ENCODE results near the gene UBR4. TPM values are rescaled to one million over a fixed set of nuclear protein-coding genes. Genes with fewer than 3 reads are reported as not detected.
A peak's percentile ranks its signal among the peaks of the same experiment; 100 is the strongest.

UBR4 gene
- total and polyA plus RNA-seq, 2 experiments from 2014 or later = 140 to 175 TPM

- DNase-seq (ENCODE audit: low spot score) = peak; percentile 56
- H3K9me3 ChIP-seq (ENCODE audit: low read depth) = no peaks in the 10 kb centered on the region
- no peaks in the 10 kb centered on the region for H3K9me2 ChIP-seq (replicated peaks; ENCODE audit: insufficient read depth)
- H3K27me3 ChIP-seq = no peaks in the 10 kb centered on the region
- no peaks in the 10 kb centered on the region for H3K4me1 ChIP-seq (ENCODE audit: insufficient read depth)
- H2AFZ ChIP-seq = no peak overlapping the region
- peaks cover 3% of the 10 kb centered on the region for H4K20me1 ChIP-seq (ENCODE audit: insufficient read depth, poor library complexity, severe bottlenecking)
- no peak overlapping the region for H3K4me2 ChIP-seq
- peaks cover 4% of the 10 kb centered on the region for H3K79me2 ChIP-seq
- H3K4me3 ChIP-seq = no peak overlapping the region
- peaks cover 18% of the 10 kb centered on the region for H3K36me3 ChIP-seq (replicated peaks; ENCODE audit: insufficient read depth, low read depth)
- TF ChIP-seq CTCF (IDR thresholded peaks at IDR 0.05; ENCODE audit: poor library complexity) = peak; percentile 44
- no peak for TF ChIP-seq EZH2 (IDR thresholded peaks at IDR 0.05; ENCODE audit: borderline replicate concordance)
- no peak for TF ChIP-seq EZH2phosphoT487 (IDR thresholded peaks at IDR 0.05; ENCODE audit: low read depth, severe bottlenecking, unreplicated experiment)
- 78% methylated on average over 7 of the region's 7 CpGs for WGBS (ENCODE audit: low lambda C conversion rate, missing lambda C conversion rate)
- no peak overlapping the region for H3K27ac ChIP-seq
Measured at GRCh38 chr1:19096036-19096833, 113.8 kb downstream of the UBR4 start.

GRCh38 chr1:19091196-19091953 lies 118.7 kb downstream of the UBR4 start:
- 72% methylated on average over 8 of the region's 8 CpGs for WGBS (ENCODE audit: low lambda C conversion rate, missing lambda C conversion rate)
- H3K27me3 ChIP-seq = no peaks in the 10 kb centered on the region
- H3K9me3 ChIP-seq (ENCODE audit: low read depth) = no peaks in the 10 kb centered on the region
- peaks cover 15% of the 10 kb centered on the region for H3K36me3 ChIP-seq (replicated peaks; ENCODE audit: insufficient read depth, low read depth)
- peaks cover 3% of the 10 kb centered on the region for H3K79me2 ChIP-seq
- H3K4me1 ChIP-seq (ENCODE audit: insufficient read depth) = peaks cover 19% of the 10 kb centered on the region
- TF ChIP-seq EZH2phosphoT487 (IDR thresholded peaks at IDR 0.05; ENCODE audit: low read depth, severe bottlenecking, unreplicated experiment) = no peak
- TF ChIP-seq EZH2 (IDR thresholded peaks at IDR 0.05; ENCODE audit: borderline replicate concordance) = no peak
- no peak for TF ChIP-seq CTCF (IDR thresholded peaks at IDR 0.05; ENCODE audit: poor library complexity)
- no peak overlapping the region for H3K4me3 ChIP-seq
- no peak overlapping the region for H2AFZ ChIP-seq
- H3K27ac ChIP-seq = peak overlapping the region; percentile 60
- H3K9me2 ChIP-seq (replicated peaks; ENCODE audit: insufficient read depth) = no peaks in the 10 kb centered on the region
- H4K20me1 ChIP-seq (ENCODE audit: insufficient read depth, poor library complexity, severe bottlenecking) = peaks cover 3% of the 10 kb centered on the region
- no peak for DNase-seq (ENCODE audit: low spot score)
- no peak overlapping the region for H3K4me2 ChIP-seq

GRCh38 chr1:19089524-19089923 lies 120.5 kb downstream of the UBR4 start:
- H3K4me3 ChIP-seq = no peak overlapping the region
- 95% methylated on average over 4 of the region's 4 CpGs for WGBS (ENCODE audit: low lambda C conversion rate, missing lambda C conversion rate)
- H3K36me3 ChIP-seq (replicated peaks; ENCODE audit: insufficient read depth, low read depth) = peaks cover 10% of the 10 kb centered on the region
- H3K27ac ChIP-seq = no peak overlapping the region
- H3K27me3 ChIP-seq = no peaks in the 10 kb centered on the region
- peaks cover 3% of the 10 kb centered on the region for H4K20me1 ChIP-seq (ENCODE audit: insufficient read depth, poor library complexity, severe bottlenecking)
- peaks cover 20% of the 10 kb centered on the region for H3K4me1 ChIP-seq (ENCODE audit: insufficient read depth)
- no peak overlapping the region for H2AFZ ChIP-seq
- DNase-seq (ENCODE audit: low spot score) = no peak
- H3K9me3 ChIP-seq (ENCODE audit: low read depth) = no peaks in the 10 kb centered on the region
- no peaks in the 10 kb centered on the region for H3K9me2 ChIP-seq (replicated peaks; ENCODE audit: insufficient read depth)
- no peak for TF ChIP-seq EZH2 (IDR thresholded peaks at IDR 0.05; ENCODE audit: borderline replicate concordance)
- TF ChIP-seq CTCF (IDR thresholded peaks at IDR 0.05; ENCODE audit: poor library complexity) = no peak
- no peak for TF ChIP-seq EZH2phosphoT487 (IDR thresholded peaks at IDR 0.05; ENCODE audit: low read depth, severe bottlenecking, unreplicated experiment)
- peaks cover 3% of the 10 kb centered on the region for H3K79me2 ChIP-seq
- H3K4me2 ChIP-seq = no peak overlapping the region
